Progenitor cell of endocrine pancreas (in vitro differentiated cells): ENCODE measurements around the gene RCN2. TPM values are rescaled to one million over a fixed set of nuclear protein-coding genes. Genes with fewer than 3 reads are reported as not detected.
A peak's percentile ranks its signal among the peaks of the same experiment; 100 is the strongest.

Experiments used
- DNase-seq: peaks from one replicate; pipeline ENCODE4 v3.0.0; 2021; ENCODE audit warnings: low spot score; ENCODE audit not compliant: unreplicated experiment
- H3K27ac Mint-ChIP-seq: 2 replicates; pipeline ENCODE4 v1.8.0; 2021; ENCODE audit warnings: mild to moderate bottlenecking, moderate library complexity, mixed read lengths
- H3K27me3 Mint-ChIP-seq: 2 replicates; pipeline ENCODE4 v1.8.0; 2021; ENCODE audit warnings: mixed read lengths
- H3K36me3 Mint-ChIP-seq: 2 replicates; pipeline ENCODE4 v1.8.0; 2022; ENCODE audit warnings: mixed read lengths; ENCODE audit not compliant: insufficient read depth
- H3K4me1 Mint-ChIP-seq: 2 replicates; pipeline ENCODE4 v1.8.0; 2021; ENCODE audit warnings: low read depth, mixed read lengths
- H3K4me3 Mint-ChIP-seq: 2 replicates; pipeline ENCODE4 v1.8.0; 2021; ENCODE audit warnings: low read depth, mild to moderate bottlenecking, moderate library complexity, mixed read lengths
- H3K9me3 Mint-ChIP-seq: 2 replicates; pipeline ENCODE4 v1.8.0; 2021; ENCODE audit warnings: low read depth, mixed read lengths
- total RNA-seq: library from RNA; stranded (reverse); gene quantifications from 2 replicates; pipeline ENCODE4 v1.2.1, GENCODE V29; 2021
- TF ChIP-seq, protein P1 (sequence below): fragments of 200-600 bp; sonication (generic); IDR thresholded peaks from one replicate; pipeline ENCODE4 v1.5.0; 2021; ENCODE audit warnings: antibody characterized with exemption, mild to moderate bottlenecking; ENCODE audit not compliant: unreplicated experiment

Gene RCN2
- total RNA-seq, 1 donor from 2014 or later = 236 TPM

DNA sequence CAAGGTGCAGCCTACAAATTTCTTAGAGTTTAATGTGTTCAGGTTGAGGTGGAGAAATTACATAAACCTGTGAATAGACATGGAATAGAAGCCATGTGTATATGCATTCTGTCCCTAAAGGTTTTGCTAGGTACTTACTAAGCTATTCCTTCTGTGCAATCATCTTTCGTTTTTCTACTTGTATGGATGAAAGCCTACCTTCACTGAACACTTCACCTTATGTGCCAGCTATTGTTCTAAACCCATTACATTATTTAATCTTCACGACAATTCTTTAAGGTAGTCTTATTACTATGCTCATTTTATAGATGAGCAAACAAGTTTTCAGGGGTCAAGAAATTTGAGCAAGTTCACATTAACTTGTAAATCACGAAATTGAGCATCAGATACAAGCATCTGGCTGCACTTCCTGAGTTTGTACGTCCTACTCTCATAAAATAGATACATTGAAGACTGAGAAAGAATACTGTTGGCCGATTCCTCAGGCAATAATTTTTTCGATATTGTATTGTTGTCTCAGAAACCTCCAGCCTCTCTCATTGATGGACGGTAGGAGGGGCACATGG, 635 bp upstream of the RCN2 start:
- Mint-ChIP-seq H3K27ac (peak overlapping the region; percentile 95), H3K9me3 (no peaks in the 10 kb centered on the region), H3K36me3 (peaks cover 11% of the 10 kb centered on the region), H3K4me3 (peak overlapping the region; percentile 91), H3K27me3 (peaks cover 3% of the 10 kb centered on the region), H3K4me1 (peaks cover 26% of the 10 kb centered on the region)
- no peak for DNase-seq
- TF ChIP-seq, protein P1, sequence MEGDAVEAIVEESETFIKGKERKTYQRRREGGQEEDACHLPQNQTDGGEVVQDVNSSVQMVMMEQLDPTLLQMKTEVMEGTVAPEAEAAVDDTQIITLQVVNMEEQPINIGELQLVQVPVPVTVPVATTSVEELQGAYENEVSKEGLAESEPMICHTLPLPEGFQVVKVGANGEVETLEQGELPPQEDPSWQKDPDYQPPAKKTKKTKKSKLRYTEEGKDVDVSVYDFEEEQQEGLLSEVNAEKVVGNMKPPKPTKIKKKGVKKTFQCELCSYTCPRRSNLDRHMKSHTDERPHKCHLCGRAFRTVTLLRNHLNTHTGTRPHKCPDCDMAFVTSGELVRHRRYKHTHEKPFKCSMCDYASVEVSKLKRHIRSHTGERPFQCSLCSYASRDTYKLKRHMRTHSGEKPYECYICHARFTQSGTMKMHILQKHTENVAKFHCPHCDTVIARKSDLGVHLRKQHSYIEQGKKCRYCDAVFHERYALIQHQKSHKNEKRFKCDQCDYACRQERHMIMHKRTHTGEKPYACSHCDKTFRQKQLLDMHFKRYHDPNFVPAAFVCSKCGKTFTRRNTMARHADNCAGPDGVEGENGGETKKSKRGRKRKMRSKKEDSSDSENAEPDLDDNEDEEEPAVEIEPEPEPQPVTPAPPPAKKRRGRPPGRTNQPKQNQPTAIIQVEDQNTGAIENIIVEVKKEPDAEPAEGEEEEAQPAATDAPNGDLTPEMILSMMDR = no peak

DNA sequence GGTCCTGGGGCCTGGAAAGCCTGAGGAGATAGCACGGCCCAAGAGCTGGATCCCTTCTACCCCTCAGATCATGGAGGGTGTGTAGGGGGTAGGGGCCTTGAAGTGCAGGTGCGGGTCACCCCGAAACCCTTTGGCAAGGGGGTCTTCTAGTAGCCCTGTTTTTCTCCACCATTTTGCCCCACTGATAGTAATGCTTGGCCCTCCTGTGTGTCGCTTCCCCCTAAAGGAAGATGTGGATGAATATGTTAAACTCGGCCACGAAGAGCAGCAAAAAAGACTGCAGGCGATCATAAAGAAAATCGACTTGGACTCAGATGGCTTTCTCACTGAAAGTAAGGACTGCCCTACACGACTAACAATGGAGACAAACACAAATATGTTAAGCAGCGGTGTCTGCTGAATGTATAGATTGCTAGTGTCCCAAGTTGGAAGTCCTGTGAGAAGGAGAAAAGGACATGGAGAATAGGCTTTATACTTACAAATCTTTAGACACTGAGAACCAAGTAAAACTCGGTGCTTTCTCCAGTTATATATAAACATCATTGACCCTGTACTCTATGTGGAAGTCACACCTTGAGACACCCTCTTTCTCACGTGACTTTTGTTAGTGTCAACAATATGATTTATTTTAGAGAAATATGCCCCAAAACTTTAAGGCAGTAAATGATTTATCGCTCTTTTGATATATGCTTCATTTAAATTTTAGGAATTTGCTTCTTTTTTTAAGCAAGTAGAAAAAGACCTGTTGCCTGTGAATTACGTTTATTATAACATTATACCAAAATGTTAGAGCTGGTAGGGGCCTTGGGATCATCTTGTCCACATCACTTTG, 802 bp downstream of the RCN2 start:
- H3K36me3 Mint-ChIP-seq = peaks cover 15% of the 10 kb centered on the region
- no peak for DNase-seq
- TF ChIP-seq, protein P1 = no peak
- peak overlapping the region; percentile 91 for H3K4me3 Mint-ChIP-seq
- peak overlapping the region; percentile 99 for H3K27ac Mint-ChIP-seq
- no peaks in the 10 kb centered on the region for H3K9me3 Mint-ChIP-seq
- peaks cover 3% of the 10 kb centered on the region for H3K27me3 Mint-ChIP-seq
- peaks cover 26% of the 10 kb centered on the region for H3K4me1 Mint-ChIP-seq

DNA sequence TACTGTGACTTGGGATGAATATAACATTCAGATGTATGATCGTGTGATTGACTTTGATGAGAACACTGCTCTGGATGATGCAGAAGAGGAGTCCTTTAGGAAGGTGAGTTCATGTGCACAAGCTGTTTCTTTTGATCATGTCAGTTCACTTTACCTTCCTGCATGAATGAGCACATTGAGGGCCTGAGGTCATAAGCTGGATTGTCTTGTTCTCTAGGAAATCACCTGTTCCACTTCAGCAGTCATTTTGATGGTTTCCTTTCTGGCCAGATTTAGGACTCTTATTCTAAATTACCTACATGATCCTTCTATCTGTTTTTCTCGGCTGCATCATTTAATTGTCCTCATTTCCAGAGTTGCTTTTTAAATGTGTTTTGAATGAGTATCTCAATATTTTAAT, 4.1 kb downstream of the RCN2 start:
- no peak for DNase-seq
- TF ChIP-seq, protein P1 = no peak
- no peaks in the 10 kb centered on the region for H3K27me3 Mint-ChIP-seq
- H3K4me3 Mint-ChIP-seq = no peak overlapping the region
- no peaks in the 10 kb centered on the region for H3K9me3 Mint-ChIP-seq
- H3K27ac Mint-ChIP-seq = peak overlapping the region; percentile 2
- H3K4me1 Mint-ChIP-seq = peaks cover 22% of the 10 kb centered on the region
- H3K36me3 Mint-ChIP-seq = peaks cover 19% of the 10 kb centered on the region

DNA sequence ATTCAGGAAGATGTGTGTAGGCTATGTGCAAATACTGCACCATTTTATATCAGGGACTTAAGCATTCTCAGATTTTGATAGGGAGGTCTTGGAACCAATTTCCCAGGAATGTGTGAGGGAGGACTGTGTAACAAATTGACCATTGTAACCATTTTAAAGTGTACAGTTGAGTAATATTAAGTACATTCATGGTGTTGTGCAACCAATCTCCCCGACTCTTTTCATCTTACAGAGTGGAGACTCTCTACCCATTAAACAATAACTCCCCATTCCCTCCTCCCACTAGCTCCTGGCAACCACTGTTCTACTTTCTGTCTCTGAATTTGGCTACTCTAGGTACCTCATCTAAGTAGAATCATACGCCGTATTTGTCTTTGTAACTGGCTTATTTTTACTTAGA, 5.1 kb downstream of the RCN2 start:
- no peaks in the 10 kb centered on the region for H3K27me3 Mint-ChIP-seq
- H3K27ac Mint-ChIP-seq = no peak overlapping the region
- TF ChIP-seq, protein P1 = no peak
- peaks cover 16% of the 10 kb centered on the region for H3K4me1 Mint-ChIP-seq
- H3K9me3 Mint-ChIP-seq = no peaks in the 10 kb centered on the region
- no peak overlapping the region for H3K4me3 Mint-ChIP-seq
- H3K36me3 Mint-ChIP-seq = peaks cover 19% of the 10 kb centered on the region
- DNase-seq = no peak

DNA sequence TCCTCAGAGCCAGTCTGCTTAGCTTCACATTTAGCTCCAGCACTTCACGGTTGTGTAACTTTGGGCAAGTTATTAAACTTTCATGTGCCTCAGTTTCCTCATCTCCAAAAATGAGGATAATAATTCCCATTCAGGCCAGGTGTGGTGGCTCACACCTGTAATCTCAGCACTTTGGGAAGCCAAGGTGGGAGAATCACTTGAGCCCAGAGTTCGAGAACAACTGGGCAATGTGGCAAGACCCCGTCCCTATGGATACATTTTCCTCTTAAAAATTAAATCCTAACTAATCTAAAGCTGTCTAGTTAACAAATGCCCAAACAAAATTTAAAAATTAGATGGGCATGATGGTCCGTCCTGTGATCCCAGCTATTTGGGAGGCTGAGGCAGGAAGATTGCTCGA, 7.2 kb downstream of the RCN2 start:
- no peaks in the 10 kb centered on the region for H3K27me3 Mint-ChIP-seq
- H3K9me3 Mint-ChIP-seq = no peaks in the 10 kb centered on the region
- H3K4me1 Mint-ChIP-seq = peaks cover 4% of the 10 kb centered on the region
- TF ChIP-seq, protein P1 = no peak
- H3K4me3 Mint-ChIP-seq = no peak overlapping the region
- peaks cover 27% of the 10 kb centered on the region for H3K36me3 Mint-ChIP-seq
- H3K27ac Mint-ChIP-seq = no peak overlapping the region
- no peak for DNase-seq
